ENCODE results near the gene WDFY2.
A peak's percentile ranks its signal among the peaks of the same experiment; 100 is the strongest.
"Not testable (repeated sequence)": the region's sequence is repeated elsewhere in the genome, so short reads cannot be mapped to it uniquely, and the experiment has no call there.

Gene WDFY2

GRCh38 chr13:51687947-51688714, 103.9 kb downstream of the WDFY2 start:
- TF ChIP-seq, protein P1, sequence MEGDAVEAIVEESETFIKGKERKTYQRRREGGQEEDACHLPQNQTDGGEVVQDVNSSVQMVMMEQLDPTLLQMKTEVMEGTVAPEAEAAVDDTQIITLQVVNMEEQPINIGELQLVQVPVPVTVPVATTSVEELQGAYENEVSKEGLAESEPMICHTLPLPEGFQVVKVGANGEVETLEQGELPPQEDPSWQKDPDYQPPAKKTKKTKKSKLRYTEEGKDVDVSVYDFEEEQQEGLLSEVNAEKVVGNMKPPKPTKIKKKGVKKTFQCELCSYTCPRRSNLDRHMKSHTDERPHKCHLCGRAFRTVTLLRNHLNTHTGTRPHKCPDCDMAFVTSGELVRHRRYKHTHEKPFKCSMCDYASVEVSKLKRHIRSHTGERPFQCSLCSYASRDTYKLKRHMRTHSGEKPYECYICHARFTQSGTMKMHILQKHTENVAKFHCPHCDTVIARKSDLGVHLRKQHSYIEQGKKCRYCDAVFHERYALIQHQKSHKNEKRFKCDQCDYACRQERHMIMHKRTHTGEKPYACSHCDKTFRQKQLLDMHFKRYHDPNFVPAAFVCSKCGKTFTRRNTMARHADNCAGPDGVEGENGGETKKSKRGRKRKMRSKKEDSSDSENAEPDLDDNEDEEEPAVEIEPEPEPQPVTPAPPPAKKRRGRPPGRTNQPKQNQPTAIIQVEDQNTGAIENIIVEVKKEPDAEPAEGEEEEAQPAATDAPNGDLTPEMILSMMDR (IDR thresholded peaks at IDR 0.05; ENCODE audit: insufficient read depth, low read depth, low read length, missing control alignments), result no peak
- no peak overlapping the region for H3K4me3 ChIP-seq (ENCODE audit: low read depth, low read length)
- no peak for DNase-seq (ENCODE audit: low read depth)

DNA sequence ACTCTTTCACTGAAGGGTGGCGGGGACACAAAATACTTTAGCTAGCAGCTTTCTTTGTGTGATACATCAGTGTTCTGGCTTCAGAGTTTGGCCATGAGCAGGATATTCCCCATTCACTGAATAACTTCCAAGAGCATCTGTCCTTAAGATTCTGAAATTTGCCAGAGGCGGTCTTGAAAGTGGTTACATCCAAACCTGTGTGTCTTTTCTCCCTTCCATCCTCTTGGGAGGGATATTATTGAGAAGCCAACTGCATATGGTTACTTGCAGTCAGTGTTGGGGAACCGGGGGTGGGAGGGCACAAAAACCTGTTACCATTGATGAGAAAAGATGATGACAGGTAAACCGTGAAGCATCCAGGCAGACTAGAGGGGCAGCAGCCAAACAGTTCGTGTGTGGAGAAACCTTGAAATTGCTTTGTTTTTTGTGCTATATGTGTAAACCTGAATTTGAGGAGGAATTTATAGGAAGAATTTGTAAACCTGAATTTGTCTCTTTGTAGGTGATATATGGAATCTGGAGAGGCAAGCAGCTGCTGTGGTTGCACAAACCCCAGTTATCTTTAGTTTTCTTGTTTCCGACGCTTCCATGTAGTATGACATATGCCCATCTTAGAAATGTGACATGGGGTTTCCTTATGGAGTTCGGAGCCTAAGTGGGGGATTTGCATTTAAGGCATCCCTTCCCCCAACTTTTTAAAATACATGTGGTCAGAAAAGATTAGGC, 104.8 kb downstream of the WDFY2 start:
- TF ChIP-seq, protein P1 (IDR thresholded peaks at IDR 0.05; ENCODE audit: insufficient read depth, low read depth, low read length, missing control alignments), result no peak
- no peak for DNase-seq (ENCODE audit: low read depth)
- H3K4me3 ChIP-seq (ENCODE audit: low read depth, low read length), result no peak overlapping the region

GRCh38 chr13:51689663-51689996, 105.4 kb downstream of the WDFY2 start:
- TF ChIP-seq, protein P1 (IDR thresholded peaks at IDR 0.05; ENCODE audit: insufficient read depth, low read depth, low read length, missing control alignments), result no peak
- H3K4me3 ChIP-seq (ENCODE audit: low read depth, low read length), result no peak overlapping the region
- peak; percentile 56 for DNase-seq (ENCODE audit: low read depth)

- not testable (repeated sequence) for DNase-seq (ENCODE audit: low read depth); H3K4me3 ChIP-seq (ENCODE audit: low read depth, low read length)
Observed at GRCh38 chr13:51695677-51696076, 111.4 kb downstream of the WDFY2 start.

DNA sequence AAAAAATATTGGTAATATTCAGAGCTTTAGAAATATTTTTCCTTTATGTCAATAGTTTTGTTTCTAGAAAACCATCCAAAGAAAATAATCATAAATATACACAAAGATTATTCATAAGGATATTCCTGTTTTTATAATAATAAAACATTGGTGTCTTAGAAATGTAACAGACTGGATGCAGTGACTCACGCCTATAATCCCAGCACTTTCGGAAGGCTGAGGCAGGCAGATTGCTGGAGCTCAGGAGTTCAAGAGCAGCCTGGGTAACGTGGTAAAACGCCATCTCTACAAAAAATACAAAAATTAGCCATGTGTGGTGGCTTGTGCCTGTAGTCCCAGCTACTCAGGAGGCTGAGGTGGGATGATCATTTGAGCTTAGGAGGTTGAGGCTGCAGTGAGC, 112.9 kb downstream of the WDFY2 start:
- TF ChIP-seq, protein P1 (IDR thresholded peaks at IDR 0.05; ENCODE audit: insufficient read depth, low read depth, low read length, missing control alignments), result no peak
- DNase-seq (ENCODE audit: low read depth), result no peak

DNA sequence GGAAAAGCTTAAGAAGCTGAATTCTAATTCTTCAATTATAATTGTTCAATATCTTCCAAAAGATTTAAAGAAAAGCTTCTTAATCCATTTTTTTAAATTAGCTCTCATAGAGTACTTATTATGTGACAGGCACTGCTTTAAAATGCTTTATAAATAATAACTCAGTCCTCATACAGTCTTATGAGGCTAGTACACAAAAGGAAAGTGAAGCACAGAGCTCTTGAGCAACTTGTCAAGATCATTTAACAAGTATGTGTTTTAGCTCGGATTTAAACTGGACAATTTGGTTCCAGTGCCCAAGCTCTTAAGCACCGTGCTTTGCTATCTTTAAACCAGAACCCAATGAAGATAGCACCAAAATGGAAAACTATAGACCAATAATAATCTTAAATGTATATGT, 113.6 kb downstream of the WDFY2 start:
- H3K4me3 ChIP-seq (ENCODE audit: low read depth, low read length), result no peak overlapping the region
- no peak for DNase-seq (ENCODE audit: low read depth)
- TF ChIP-seq, protein P1 (IDR thresholded peaks at IDR 0.05; ENCODE audit: insufficient read depth, low read depth, low read length, missing control alignments), result no peak

More for the DNA sequence above, 112.9 kb downstream of the WDFY2 start:
- H3K4me3 ChIP-seq (ENCODE audit: low read depth, low read length), result no peak overlapping the region

DNA sequence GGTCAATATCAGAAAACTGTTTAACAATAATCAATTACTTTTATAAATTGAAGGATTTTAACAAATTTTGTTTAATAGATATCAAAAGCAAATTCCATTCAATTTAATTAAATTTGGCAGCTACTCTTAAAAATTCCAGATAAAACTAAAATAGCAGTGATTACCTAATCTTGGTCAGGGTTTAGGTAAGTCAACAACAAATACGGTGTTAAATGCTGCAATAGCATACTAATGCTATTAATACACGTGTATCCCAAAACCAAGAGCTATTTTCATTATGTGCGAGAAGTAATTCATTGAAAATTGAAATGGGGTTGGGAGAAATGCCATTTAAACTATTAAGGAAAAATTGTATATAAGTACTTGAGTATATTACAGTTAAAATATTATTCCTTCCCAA, 114.1 kb downstream of the WDFY2 start:
- no peak for DNase-seq (ENCODE audit: low read depth)
- TF ChIP-seq, protein P1 (IDR thresholded peaks at IDR 0.05; ENCODE audit: insufficient read depth, low read depth, low read length, missing control alignments), result no peak

More for the DNA sequence above, 114.1 kb downstream of the WDFY2 start:
- H3K4me3 ChIP-seq (ENCODE audit: low read depth, low read length), result no peak overlapping the region

Data from GM12865 (cell line).